Measurements from ENCODE around the gene SIRT2.
"Not testable (repeated sequence)": the region's sequence is repeated elsewhere in the genome, so short reads cannot be mapped to it uniquely, and the experiment has no call there.

Gene SIRT2

GRCh38 chr19:38892841-38893240, 6.6 kb downstream of the SIRT2 start:
- no peak for DNase-seq

GRCh38 chr19:38891771-38892170, 7.6 kb downstream of the SIRT2 start:
- DNase-seq, result no peak

GRCh38 chr19:38890686-38891085, 8.7 kb downstream of the SIRT2 start:
- DNase-seq, result no peak

GRCh38 chr19:38889803-38890202, 9.6 kb downstream of the SIRT2 start:
- DNase-seq, result no peak

- DNase-seq, result no peak
These were observed 10.5 kb downstream of the SIRT2 start for GRCh38 chr19:38888876-38889275.

- DNase-seq, result not testable (repeated sequence)
These were observed 14.7 kb downstream of the SIRT2 start for GRCh38 chr19:38884691-38885090.

GRCh38 chr19:38883286-38883685, 16.1 kb downstream of the SIRT2 start:
- no peak for DNase-seq

GRCh38 chr19:38880882-38881609, 18.4 kb downstream of the SIRT2 start:
- no peak for DNase-seq

- DNase-seq, result no peak
These were observed 19.1 kb downstream of the SIRT2 start for GRCh38 chr19:38880076-38880881.

GRCh38 chr19:38879400-38879751, 20.0 kb downstream of the SIRT2 start:
- DNase-seq, result no peak

GRCh38 chr19:38878575-38879399, 20.6 kb downstream of the SIRT2 start:
- DNase-seq, result no peak

- peak; percentile 61 for DNase-seq
These were observed 21.4 kb downstream of the SIRT2 start, which contains the start of gene RINL for GRCh38 chr19:38877781-38878574. TSS of gene RINL (minus strand) at chr19:38878275. CDS start at chr19:38876742, 1,533 bp downstream.

- no peak for DNase-seq
These were observed 23.6 kb downstream of the SIRT2 start for GRCh38 chr19:38875656-38876395.

GRCh38 chr19:38873400-38873799, 26.0 kb downstream of the SIRT2 start:
- not testable (repeated sequence) for DNase-seq

GRCh38 chr19:38870612-38871011, 28.8 kb downstream of the SIRT2 start:
- no peak for DNase-seq

- DNase-seq, result peak; percentile 90
These were observed 29.4 kb downstream of the SIRT2 start for GRCh38 chr19:38869836-38870607.

GRCh38 chr19:38869160-38869835, 30.1 kb downstream of the SIRT2 start:
- peak; percentile 6 for DNase-seq

- DNase-seq, result no peak
These were observed 30.9 kb downstream of the SIRT2 start for GRCh38 chr19:38868551-38868950.

GRCh38 chr19:38867171-38867780, 32.1 kb downstream of the SIRT2 start:
- no peak for DNase-seq

Measured in stimulated activated naive CD4-positive, alpha-beta T cell treated with Interleukin-2 at 50 U/mL for 16 hours (primary cell).